ENCODE data around the gene FHIP1A. TPM values are rescaled to one million over a fixed set of nuclear protein-coding genes. Genes with fewer than 3 reads are reported as not detected.

Gene FHIP1A
- total RNA-seq, 1 experiment from 2014 or later = 0.39 TPM

DNA sequence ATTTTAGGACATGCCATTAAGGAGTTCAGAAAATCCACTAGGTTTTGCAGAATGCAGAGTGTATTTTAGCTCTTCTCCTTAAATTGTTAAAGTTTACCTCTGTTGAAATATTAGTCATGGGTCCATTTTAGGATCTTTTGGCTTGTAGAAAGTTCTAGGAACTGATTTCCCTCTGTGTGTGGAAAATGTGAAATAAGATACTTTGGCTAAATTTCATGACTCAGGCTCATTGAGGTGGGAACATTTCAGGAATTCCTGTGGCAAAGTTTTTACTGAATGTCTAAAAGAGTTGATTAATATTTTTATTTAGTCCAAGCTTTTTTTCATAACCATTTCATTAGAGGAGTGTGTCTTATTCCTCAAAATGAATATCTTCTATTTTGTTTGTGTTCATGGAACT, 7.0 kb downstream of the FHIP1A start:
- no TSS peak for BruUV-seq (replicated peaks)
- Histone ChIP-seq H3K4me3 (ENCODE audit: low read depth in 2 of 2, low read length in 2 of 2) (no peak overlapping the region), H3K27ac (ENCODE audit: low read length) (no peak overlapping the region), H3K9me3 (ENCODE audit: control insufficient read depth, insufficient read depth, low read depth, low read length) (no peaks in the 10 kb centered on the region), H3K27me3 (ENCODE audit: control insufficient read depth, insufficient read depth, low read length) (no peaks in the 10 kb centered on the region), H3K36me3 (ENCODE audit: control insufficient read depth, insufficient read depth, low read length) (no peaks in the 10 kb centered on the region), H3K4me1 (ENCODE audit: control insufficient read depth, insufficient read depth, low read length) (no peaks in the 10 kb centered on the region)
- no peak for ATAC-seq
- intact Hi-C loops (cut with micrococcal nuclease; ENCODE audit: unreplicated experiment) (no loop called here), in situ Hi-C loops (cut with HindIII; ENCODE audit: low pct_unique_long_range_greater_than_20kb, low sequenced_read_pairs) (no loop called here)
- TF ChIP-seq TCF7L2 (IDR thresholded peaks at IDR 0.05; ENCODE audit: low read depth, low read length) (no peak), REST (IDR thresholded peaks at IDR 0.05; ENCODE audit: insufficient read depth in 1 of 2, low read depth in 2 of 2, low read length in 1 of 2) (no peak), POLR2AphosphoS5 (IDR thresholded peaks at IDR 0.05; ENCODE audit: low read depth, low read length) (no peak), SIN3A (IDR thresholded peaks at IDR 0.05; ENCODE audit: borderline replicate concordance, insufficient read depth, low read depth, low read length) (no peak), CTCF (IDR thresholded peaks at IDR 0.05) (no peak)
- ChIA-PET CTCF (no interaction called here), POLR2A (no interaction called here)
- DNase-seq (ENCODE audit: low read depth, low spot score) = no peak

DNA sequence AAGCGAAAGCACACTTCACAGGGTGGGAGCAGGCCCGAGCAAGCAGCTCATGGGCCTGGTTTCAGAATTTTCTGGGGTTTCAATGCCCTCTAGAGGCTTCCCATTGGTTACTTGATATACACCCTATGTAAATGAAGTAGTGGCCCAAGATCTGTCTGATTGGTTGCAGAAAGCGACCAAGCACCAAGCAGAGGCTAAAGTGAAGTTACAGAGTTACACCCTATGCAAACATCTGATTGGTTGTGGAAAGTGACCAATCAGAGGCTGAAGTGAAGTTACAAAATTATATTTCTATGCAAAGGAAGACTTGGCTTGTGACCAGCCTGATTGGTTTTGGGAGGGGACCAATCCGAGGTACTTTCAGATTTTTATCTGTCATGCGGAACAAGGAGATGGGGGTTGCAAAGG, 8.2 kb downstream of the FHIP1A start:
- no peaks in the 10 kb centered on the region for H3K27me3 ChIP-seq (ENCODE audit: control insufficient read depth, insufficient read depth, low read length)
- no peaks in the 10 kb centered on the region for H3K9me3 ChIP-seq (ENCODE audit: control insufficient read depth, insufficient read depth, low read depth, low read length)
- ChIA-PET POLR2A (no interaction called here), CTCF (no interaction called here)
- TF ChIP-seq REST (IDR thresholded peaks at IDR 0.05; ENCODE audit: insufficient read depth in 1 of 2, low read depth in 2 of 2, low read length in 1 of 2) (no peak), POLR2AphosphoS5 (IDR thresholded peaks at IDR 0.05; ENCODE audit: low read depth, low read length) (no peak), TCF7L2 (IDR thresholded peaks at IDR 0.05; ENCODE audit: low read depth, low read length) (no peak), CTCF (IDR thresholded peaks at IDR 0.05) (no peak), SIN3A (IDR thresholded peaks at IDR 0.05; ENCODE audit: borderline replicate concordance, insufficient read depth, low read depth, low read length) (no peak)
- H3K4me3 ChIP-seq (ENCODE audit: low read depth in 2 of 2, low read length in 2 of 2) = no peak overlapping the region
- in situ Hi-C loops (cut with HindIII; ENCODE audit: low pct_unique_long_range_greater_than_20kb, low sequenced_read_pairs) = no loop called here
- no peak overlapping the region for H3K27ac ChIP-seq (ENCODE audit: low read length)
- intact Hi-C loops (cut with micrococcal nuclease; ENCODE audit: unreplicated experiment) = no loop called here
- BruUV-seq (replicated peaks) = no TSS peak
- ATAC-seq (no peak), DNase-seq (ENCODE audit: low read depth, low spot score) (no peak)
- H3K4me1 ChIP-seq (ENCODE audit: control insufficient read depth, insufficient read depth, low read length) = no peaks in the 10 kb centered on the region
- no peaks in the 10 kb centered on the region for H3K36me3 ChIP-seq (ENCODE audit: control insufficient read depth, insufficient read depth, low read length)

Data from Panc1 (cell line).